Measurements from ENCODE around the gene BCAS1.

Gene BCAS1

GRCh38 chr20:53984356-53985149, 85.8 kb downstream of the BCAS1 start:
- no peak overlapping the region for H3K4me3 ChIP-seq (ENCODE audit: low read depth, low read length)

GRCh38 chr20:53983401-53983800, 87.0 kb downstream of the BCAS1 start:
- TF ChIP-seq, protein P1, sequence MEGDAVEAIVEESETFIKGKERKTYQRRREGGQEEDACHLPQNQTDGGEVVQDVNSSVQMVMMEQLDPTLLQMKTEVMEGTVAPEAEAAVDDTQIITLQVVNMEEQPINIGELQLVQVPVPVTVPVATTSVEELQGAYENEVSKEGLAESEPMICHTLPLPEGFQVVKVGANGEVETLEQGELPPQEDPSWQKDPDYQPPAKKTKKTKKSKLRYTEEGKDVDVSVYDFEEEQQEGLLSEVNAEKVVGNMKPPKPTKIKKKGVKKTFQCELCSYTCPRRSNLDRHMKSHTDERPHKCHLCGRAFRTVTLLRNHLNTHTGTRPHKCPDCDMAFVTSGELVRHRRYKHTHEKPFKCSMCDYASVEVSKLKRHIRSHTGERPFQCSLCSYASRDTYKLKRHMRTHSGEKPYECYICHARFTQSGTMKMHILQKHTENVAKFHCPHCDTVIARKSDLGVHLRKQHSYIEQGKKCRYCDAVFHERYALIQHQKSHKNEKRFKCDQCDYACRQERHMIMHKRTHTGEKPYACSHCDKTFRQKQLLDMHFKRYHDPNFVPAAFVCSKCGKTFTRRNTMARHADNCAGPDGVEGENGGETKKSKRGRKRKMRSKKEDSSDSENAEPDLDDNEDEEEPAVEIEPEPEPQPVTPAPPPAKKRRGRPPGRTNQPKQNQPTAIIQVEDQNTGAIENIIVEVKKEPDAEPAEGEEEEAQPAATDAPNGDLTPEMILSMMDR (conservative IDR thresholded peaks at IDR 0.05; ENCODE audit: low read depth, low read length) = no peak
- H3K4me3 ChIP-seq (ENCODE audit: low read depth, low read length) = no peak overlapping the region
- no peak for DNase-seq (ENCODE audit: low read depth)

More at GRCh38 chr20:53984356-53985149, 85.8 kb downstream of the BCAS1 start:
- TF ChIP-seq, protein P1 (conservative IDR thresholded peaks at IDR 0.05; ENCODE audit: low read depth, low read length) = no peak
- DNase-seq (ENCODE audit: low read depth) = no peak

GRCh38 chr20:53982624-53983023, 87.8 kb downstream of the BCAS1 start:
- no peak for DNase-seq (ENCODE audit: low read depth)
- H3K4me3 ChIP-seq (ENCODE audit: low read depth, low read length) = no peak overlapping the region
- TF ChIP-seq, protein P1 (conservative IDR thresholded peaks at IDR 0.05; ENCODE audit: low read depth, low read length) = no peak

GRCh38 chr20:53981752-53982437, 88.5 kb downstream of the BCAS1 start:
- H3K4me3 ChIP-seq (ENCODE audit: low read depth, low read length) = no peak overlapping the region
- no peak for DNase-seq (ENCODE audit: low read depth)
- TF ChIP-seq, protein P1 (conservative IDR thresholded peaks at IDR 0.05; ENCODE audit: low read depth, low read length) = no peak

- TF ChIP-seq, protein P1 (conservative IDR thresholded peaks at IDR 0.05; ENCODE audit: low read depth, low read length) = no peak
- no peak for DNase-seq (ENCODE audit: low read depth)
- H3K4me3 ChIP-seq (ENCODE audit: low read depth, low read length) = no peak overlapping the region
These were observed 89.3 kb downstream of the BCAS1 start for GRCh38 chr20:53981130-53981529.

DNA sequence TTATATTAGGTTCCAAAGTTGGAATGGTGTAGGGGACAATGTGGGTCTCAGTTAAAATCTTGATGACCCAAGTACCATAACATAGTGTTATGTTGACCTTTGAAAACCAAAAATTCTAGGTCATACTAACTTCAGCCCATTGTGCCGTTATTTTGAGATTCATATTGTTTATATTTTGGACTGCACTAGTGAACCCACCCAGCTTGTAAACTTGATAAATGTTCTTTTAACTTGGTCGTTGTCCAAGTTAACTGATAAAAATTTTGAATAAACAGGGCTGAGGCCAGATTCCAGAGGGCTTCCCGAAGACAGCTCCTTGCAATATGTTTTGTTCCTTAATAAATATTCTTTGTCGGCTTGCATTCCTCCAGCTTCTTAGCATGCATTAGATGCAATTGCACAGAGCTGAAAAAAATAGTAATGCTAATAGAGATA, 90.3 kb downstream of the BCAS1 start:
- TF ChIP-seq, protein P1 (conservative IDR thresholded peaks at IDR 0.05; ENCODE audit: low read depth, low read length) = no peak
- no peak for DNase-seq (ENCODE audit: low read depth)
- H3K4me3 ChIP-seq (ENCODE audit: low read depth, low read length) = no peak overlapping the region
